ENCODE data around the gene FAM53B. TPM values are rescaled to one million over a fixed set of nuclear protein-coding genes. Genes with fewer than 3 reads are reported as not detected.

Gene FAM53B
- total RNA-seq, 1 donor = 12.7 TPM

DNA sequence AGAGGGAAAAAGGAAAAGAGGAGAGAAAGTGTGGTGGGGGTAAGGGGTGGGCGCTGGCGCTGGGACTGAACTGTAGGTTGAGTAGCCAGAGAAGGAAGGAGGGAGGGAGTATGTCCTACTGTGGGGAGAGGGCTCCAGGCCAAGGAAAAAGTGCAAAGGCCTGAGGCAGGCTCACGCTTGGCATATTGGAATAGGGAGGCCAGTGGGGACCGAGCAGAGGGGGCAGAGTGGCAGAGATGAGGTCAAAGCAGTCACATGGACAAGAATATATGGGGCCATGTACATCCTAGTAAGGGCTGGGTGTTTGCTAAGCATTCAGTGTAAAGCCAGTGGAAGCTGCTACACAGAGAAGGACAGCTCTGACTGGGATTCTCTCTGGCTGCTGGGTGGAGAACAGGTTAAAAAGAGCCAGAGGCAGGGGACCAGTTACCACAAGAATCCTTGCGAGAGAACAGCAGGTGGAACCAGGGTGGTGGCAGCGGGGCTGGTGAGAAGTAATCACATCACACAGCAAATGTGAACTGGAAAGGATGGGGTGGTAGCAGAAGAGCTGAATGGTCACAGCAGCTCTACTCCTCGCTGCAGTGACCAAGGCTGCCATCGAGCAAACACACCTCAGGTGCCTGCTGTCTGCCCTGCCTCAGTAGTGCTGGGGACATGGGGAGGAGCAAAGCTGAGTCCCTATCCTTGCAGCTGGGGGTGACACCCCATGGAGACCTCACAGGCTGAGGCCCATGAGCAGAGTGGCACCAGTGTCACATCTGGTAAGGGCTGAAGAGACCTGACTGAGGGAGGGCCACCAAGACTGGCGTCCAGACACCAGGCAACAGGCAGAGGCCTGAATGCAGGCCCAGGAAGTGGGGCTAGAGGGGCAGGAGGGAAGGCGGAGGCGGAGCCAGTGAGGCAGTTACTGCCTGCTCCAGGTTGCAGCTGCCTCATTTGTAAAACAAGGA, 39.5 kb downstream of the FAM53B start:
- H3K4me3 ChIP-seq (ENCODE audit: insufficient read depth, low read length) = no peak overlapping the region
- no peaks in the 10 kb centered on the region for H3K9me3 ChIP-seq (ENCODE audit: low read depth, low read length)
- H3K4me1 ChIP-seq (ENCODE audit: insufficient read depth, low read length) = peaks cover 19% of the 10 kb centered on the region

DNA sequence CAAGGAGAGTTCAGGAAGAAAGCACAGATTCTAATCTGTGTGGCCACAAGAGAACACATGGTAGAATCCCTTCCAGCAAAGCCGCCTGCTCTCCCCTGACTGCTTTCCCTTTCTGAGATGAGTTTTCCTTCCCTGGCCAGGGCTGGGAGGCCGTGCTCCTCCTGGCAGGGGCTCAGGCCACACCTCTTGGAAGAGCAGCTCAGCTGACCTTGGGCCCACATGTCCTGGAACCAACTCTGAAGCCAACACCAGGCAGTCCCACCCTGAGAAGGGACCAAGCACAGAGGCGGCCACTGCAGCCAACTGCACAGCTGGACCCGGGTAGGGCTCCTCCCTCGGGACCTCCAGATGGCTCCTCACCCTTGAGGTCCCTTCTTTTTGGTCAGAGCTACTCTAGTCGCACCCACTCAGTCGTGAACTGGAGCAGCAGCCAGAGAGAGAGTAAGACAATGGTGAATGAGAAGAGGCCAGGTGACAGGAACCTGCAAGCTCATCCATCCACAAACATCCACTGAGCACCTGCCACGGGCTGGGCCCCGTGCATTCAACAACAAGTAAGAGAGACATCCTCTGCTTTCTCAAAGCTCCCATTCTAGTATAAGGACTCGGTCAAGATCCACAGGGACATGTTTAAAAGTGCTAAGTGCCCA, 40.3 kb downstream of the FAM53B start:
- H3K4me1 ChIP-seq (ENCODE audit: insufficient read depth, low read length) = peaks cover 19% of the 10 kb centered on the region
- H3K36me3 ChIP-seq (ENCODE audit: insufficient read depth, low read length) = peaks cover 6% of the 10 kb centered on the region
- H3K9me3 ChIP-seq (ENCODE audit: low read depth, low read length) = no peaks in the 10 kb centered on the region
- no peak overlapping the region for H3K4me2 ChIP-seq (ENCODE audit: insufficient read depth, low read length)
- TF ChIP-seq, protein P1, sequence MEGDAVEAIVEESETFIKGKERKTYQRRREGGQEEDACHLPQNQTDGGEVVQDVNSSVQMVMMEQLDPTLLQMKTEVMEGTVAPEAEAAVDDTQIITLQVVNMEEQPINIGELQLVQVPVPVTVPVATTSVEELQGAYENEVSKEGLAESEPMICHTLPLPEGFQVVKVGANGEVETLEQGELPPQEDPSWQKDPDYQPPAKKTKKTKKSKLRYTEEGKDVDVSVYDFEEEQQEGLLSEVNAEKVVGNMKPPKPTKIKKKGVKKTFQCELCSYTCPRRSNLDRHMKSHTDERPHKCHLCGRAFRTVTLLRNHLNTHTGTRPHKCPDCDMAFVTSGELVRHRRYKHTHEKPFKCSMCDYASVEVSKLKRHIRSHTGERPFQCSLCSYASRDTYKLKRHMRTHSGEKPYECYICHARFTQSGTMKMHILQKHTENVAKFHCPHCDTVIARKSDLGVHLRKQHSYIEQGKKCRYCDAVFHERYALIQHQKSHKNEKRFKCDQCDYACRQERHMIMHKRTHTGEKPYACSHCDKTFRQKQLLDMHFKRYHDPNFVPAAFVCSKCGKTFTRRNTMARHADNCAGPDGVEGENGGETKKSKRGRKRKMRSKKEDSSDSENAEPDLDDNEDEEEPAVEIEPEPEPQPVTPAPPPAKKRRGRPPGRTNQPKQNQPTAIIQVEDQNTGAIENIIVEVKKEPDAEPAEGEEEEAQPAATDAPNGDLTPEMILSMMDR (IDR thresholded peaks at IDR 0.05; ENCODE audit: extremely low read depth, low read depth, low read length) = no peak
- H3K79me2 ChIP-seq (ENCODE audit: insufficient read depth, low read length) = no peaks in the 10 kb centered on the region
- no peaks in the 10 kb centered on the region for H3K27me3 ChIP-seq (ENCODE audit: insufficient read depth, low read length)
- no peak overlapping the region for H3K27ac ChIP-seq (ENCODE audit: low read depth, low read length)
- H4K20me1 ChIP-seq (ENCODE audit: insufficient read depth, low read length) = peaks cover 10% of the 10 kb centered on the region
- H2AFZ ChIP-seq (ENCODE audit: low read length) = no peak overlapping the region
- DNase-seq (ENCODE audit: insufficient read length, low spot score, missing footprints) = peak; percentile 81
- H3K4me3 ChIP-seq (ENCODE audit: insufficient read depth, low read length) = no peak overlapping the region

More for the DNA sequence above, 39.5 kb downstream of the FAM53B start:
- peak; percentile 80 for DNase-seq (ENCODE audit: insufficient read length, low spot score, missing footprints)
- Histone ChIP-seq H4K20me1 (ENCODE audit: insufficient read depth, low read length) (peaks cover 15% of the 10 kb centered on the region), H3K36me3 (ENCODE audit: insufficient read depth, low read length) (peaks cover 6% of the 10 kb centered on the region), H3K27me3 (ENCODE audit: insufficient read depth, low read length) (no peaks in the 10 kb centered on the region), H3K27ac (ENCODE audit: low read depth, low read length) (no peak overlapping the region), H3K79me2 (ENCODE audit: insufficient read depth, low read length) (no peaks in the 10 kb centered on the region), H2AFZ (ENCODE audit: low read length) (no peak overlapping the region), H3K4me2 (ENCODE audit: insufficient read depth, low read length) (no peak overlapping the region)
- TF ChIP-seq, protein P1 (IDR thresholded peaks at IDR 0.05; ENCODE audit: extremely low read depth, low read depth, low read length) = no peak

DNA sequence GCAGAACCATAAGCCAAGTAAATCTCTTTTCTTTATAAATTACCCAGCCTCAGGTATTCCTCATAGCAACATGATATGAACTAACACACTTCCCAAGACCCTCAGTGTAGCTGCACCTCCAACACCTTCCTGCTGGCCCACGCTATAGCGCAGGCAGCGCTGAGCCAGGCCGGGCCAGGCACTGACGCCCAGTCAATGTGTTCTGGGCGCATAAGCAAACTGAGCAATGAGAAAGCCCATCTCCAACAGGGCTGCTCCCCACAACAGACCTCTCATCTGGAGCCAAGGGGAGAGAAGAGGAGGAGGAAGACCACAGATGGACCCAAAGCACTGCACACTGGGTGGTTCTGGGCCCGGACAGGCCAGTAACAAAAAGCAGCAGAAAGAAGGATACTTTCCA, 40.8 kb downstream of the FAM53B start:
- H3K36me3 ChIP-seq (ENCODE audit: insufficient read depth, low read length) = peaks cover 6% of the 10 kb centered on the region
- peaks cover 19% of the 10 kb centered on the region for H3K4me1 ChIP-seq (ENCODE audit: insufficient read depth, low read length)
- H3K79me2 ChIP-seq (ENCODE audit: insufficient read depth, low read length) = peaks cover 2% of the 10 kb centered on the region
- no peak overlapping the region for H3K4me3 ChIP-seq (ENCODE audit: insufficient read depth, low read length)
- peak; percentile 13 for DNase-seq (ENCODE audit: insufficient read length, low spot score, missing footprints)
- TF ChIP-seq, protein P1 (IDR thresholded peaks at IDR 0.05; ENCODE audit: extremely low read depth, low read depth, low read length) = no peak
- H2AFZ ChIP-seq (ENCODE audit: low read length) = no peak overlapping the region
- no peak overlapping the region for H3K4me2 ChIP-seq (ENCODE audit: insufficient read depth, low read length)
- H4K20me1 ChIP-seq (ENCODE audit: insufficient read depth, low read length) = peaks cover 10% of the 10 kb centered on the region
- no peaks in the 10 kb centered on the region for H3K9me3 ChIP-seq (ENCODE audit: low read depth, low read length)
- no peaks in the 10 kb centered on the region for H3K27me3 ChIP-seq (ENCODE audit: insufficient read depth, low read length)
- no peak overlapping the region for H3K27ac ChIP-seq (ENCODE audit: low read depth, low read length)
